H54 (cell line): Measurements from ENCODE around the gene PLEKHA7.

Experiments used
- DNase-seq: peaks from one replicate; pipeline ENCODE4 v3.0.0; 2011; ENCODE audit warnings: low spot score, mixed read lengths; ENCODE audit not compliant: insufficient read length
- FAIRE-seq: peaks from 3 replicates; lab custom pipeline; 2011; peaks lifted over from hg19 to GRCh38; lab: Jason Lieb, UNC
- POLR2A ChIP-seq: IDR thresholded peaks from 2 replicates; pipeline ENCODE4 v1.6.1; 2011; ENCODE audit warnings: low read depth, mild to moderate bottlenecking, low read length

PLEKHA7 gene

GRCh38 chr11:16769386-16769785 is 244.8 kb downstream of the PLEKHA7 start:
- TF ChIP-seq POLR2A: no peak
- no peak for FAIRE-seq
- DNase-seq: no peak

GRCh38 chr11:16767957-16768356 is 246.3 kb downstream of the PLEKHA7 start:
- DNase-seq (no peak), FAIRE-seq (no peak)
- TF ChIP-seq POLR2A: no peak

- no peak for TF ChIP-seq POLR2A
- no peak for FAIRE-seq
- no peak for DNase-seq
These were observed 247.1 kb downstream of the PLEKHA7 start for GRCh38 chr11:16767137-16767536.

- no peak for TF ChIP-seq POLR2A
- DNase-seq (no peak), FAIRE-seq (no peak)
These were observed 249.3 kb downstream of the PLEKHA7 start for GRCh38 chr11:16764888-16765287.

GRCh38 chr11:16763746-16764145 is 250.5 kb downstream of the PLEKHA7 start:
- no peak for FAIRE-seq

GRCh38 chr11:16759857-16760508 is 254.2 kb downstream of the PLEKHA7 start:
- FAIRE-seq: no peak
- DNase-seq: no peak
- TF ChIP-seq POLR2A: no peak

More at GRCh38 chr11:16763746-16764145, 250.5 kb downstream of the PLEKHA7 start:
- no peak for TF ChIP-seq POLR2A
- DNase-seq: no peak

- DNase-seq (no peak), FAIRE-seq (no peak)
- no peak for TF ChIP-seq POLR2A
These were observed 255.7 kb downstream of the PLEKHA7 start for GRCh38 chr11:16758382-16759024.

GRCh38 chr11:16750417-16750816 is 263.8 kb downstream of the PLEKHA7 start:
- no peak for FAIRE-seq
- DNase-seq: no peak
- no peak for TF ChIP-seq POLR2A

- DNase-seq (no peak), FAIRE-seq (no peak)
- TF ChIP-seq POLR2A: no peak
These were observed 264.5 kb downstream of the PLEKHA7 start for GRCh38 chr11:16749666-16750065.

- no peak for TF ChIP-seq POLR2A
- FAIRE-seq: no peak
- DNase-seq: no peak
These were observed 265.1 kb downstream of the PLEKHA7 start for GRCh38 chr11:16749092-16749491.

- DNase-seq (no peak), FAIRE-seq (no peak)
- no peak for TF ChIP-seq POLR2A
These were observed 268.1 kb downstream of the PLEKHA7 start for GRCh38 chr11:16745950-16746605.

- DNase-seq: no peak
- no peak for FAIRE-seq
- no peak for TF ChIP-seq POLR2A
These were observed 270.0 kb downstream of the PLEKHA7 start for GRCh38 chr11:16744128-16744725.

- FAIRE-seq (no peak), DNase-seq (no peak)
- no peak for TF ChIP-seq POLR2A
These were observed 270.7 kb downstream of the PLEKHA7 start for GRCh38 chr11:16743478-16743877.

- no peak for DNase-seq
- no peak for TF ChIP-seq POLR2A
- no peak for FAIRE-seq
These were observed 272.7 kb downstream of the PLEKHA7 start for GRCh38 chr11:16741473-16741872.
